NCI-H146 (cell line): ENCODE measurements around the gene SWT1.
A peak's percentile ranks its signal among the peaks of the same experiment; 100 is the strongest.

ENCODE experiments used
- DNase-seq: peaks from one replicate; lab custom pipeline; 2025; lab: John Stamatoyannopoulos, UW

The SWT1 gene

GRCh38 chr1:185288435-185288834, 131.5 kb downstream of the SWT1 start:
- no peak for DNase-seq

GRCh38 chr1:185289880-185290279, 132.9 kb downstream of the SWT1 start:
- no peak for DNase-seq

- no peak for DNase-seq
These were observed 134.2 kb downstream of the SWT1 start for GRCh38 chr1:185291159-185291558.

GRCh38 chr1:185291652-185292051, 134.7 kb downstream of the SWT1 start:
- DNase-seq, result no peak

GRCh38 chr1:185292237-185292636, 135.3 kb downstream of the SWT1 start:
- DNase-seq, result no peak

- no peak for DNase-seq
These were observed 137.1 kb downstream of the SWT1 start for GRCh38 chr1:185293967-185294542.

- no peak for DNase-seq
These were observed 138.1 kb downstream of the SWT1 start for GRCh38 chr1:185295091-185295490.

GRCh38 chr1:185297982-185298381, 141.0 kb downstream of the SWT1 start:
- DNase-seq, result no peak

GRCh38 chr1:185300152-185300551, 143.2 kb downstream of the SWT1 start:
- DNase-seq, result no peak

GRCh38 chr1:185305419-185305818, 148.5 kb downstream of the SWT1 start:
- no peak for DNase-seq

GRCh38 chr1:185308126-185308525, 151.2 kb downstream of the SWT1 start:
- no peak for DNase-seq

- no peak for DNase-seq
These were observed 152.6 kb downstream of the SWT1 start for GRCh38 chr1:185309566-185309965.

GRCh38 chr1:185311589-185312225, 154.7 kb downstream of the SWT1 start:
- no peak for DNase-seq

GRCh38 chr1:185312361-185313138, 155.6 kb downstream of the SWT1 start:
- no peak for DNase-seq

- no peak for DNase-seq
These were observed 157.4 kb downstream of the SWT1 start for GRCh38 chr1:185314411-185314810.

GRCh38 chr1:185315445-185316071, 158.6 kb downstream of the SWT1 start:
- peak; percentile 38 for DNase-seq

GRCh38 chr1:185316163-185317033, 159.4 kb downstream of the SWT1 start:
- DNase-seq, result peak; percentile 91

- peak; percentile 96 for DNase-seq
These were observed 160.3 kb downstream of the SWT1 start, which contains the start of gene IVNS1ABP for GRCh38 chr1:185317034-185317885. IVNS1ABP (minus strand) TSS chr1:185317243; CDS start chr1:185309493, 7,750 bp downstream.

- peak; percentile 57 for DNase-seq
These were observed 160.9 kb downstream of the SWT1 start for GRCh38 chr1:185317886-185318310.

- DNase-seq, result no peak
These were observed 161.6 kb downstream of the SWT1 start for GRCh38 chr1:185318431-185319138.
